Fibroblast of lung (primary cell): ENCODE results near the gene FGD2.

Experiments
- CTCF ChIP-seq, 2 donors: IDR thresholded peaks in 1 of 2; conservative IDR thresholded peaks in 1 of 2; 1 replicate in 1 of 2; 2 replicates in 1 of 2; pipeline ENCODE4 v1.5.1; 2011 to 2012; ENCODE audit warnings: low read length in 2 of 2, control low read depth in 1 of 2, inconsistent platforms in 1 of 2, low read depth in 1 of 2, mild to moderate bottlenecking in 1 of 2
- EZH2 ChIP-seq: IDR thresholded peaks from 2 replicates; pipeline ENCODE4 v1.5.1; 2012; ENCODE audit warnings: low read length, control low read depth, mild to moderate bottlenecking; ENCODE audit errors: missing control alignments

- TF ChIP-seq CTCF (conservative IDR thresholded peaks at IDR 0.05 in 1 of 2, IDR thresholded peaks at IDR 0.05 in 1 of 2; ENCODE audit: low read depth in 1 of 2, low read length in 2 of 2) (no peak), EZH2 (no peak)
Measured at GRCh38 chr6:37036146-37036545, 30.7 kb downstream of the FGD2 start.
